Erythroblast (primary cell): ENCODE measurements around the gene CWC15.

Experiments used
- GATA1 ChIP-seq: IDR thresholded peaks from 2 replicates; pipeline ENCODE4 v1.6.1; 2011; ENCODE audit warnings: low read depth, mild to moderate bottlenecking, control low read depth, low read length, moderate library complexity
- POLR2A ChIP-seq: IDR thresholded peaks from 2 replicates; pipeline ENCODE4 v1.6.1; 2011; ENCODE audit warnings: mild to moderate bottlenecking, low read length

- TF ChIP-seq POLR2A (no peak), GATA1 (no peak)
Observed at GRCh38 chr11:94959179-94959578, 14.2 kb downstream of the CWC15 start.
